T-helper 2 cell treated with Interferon-gamma antibody and Interleukin-4, amounts not matched to agents 5 μg/mL and 100 μg/mL, for 36 hours (primary cell): ENCODE measurements around the gene SACS.

Experiments
- DNase-seq: peaks from one replicate; pipeline ENCODE4 v3.0.0; 2021; ENCODE audit warnings: low spot score
- H3K27ac Mint-ChIP-seq: one replicate; pipeline ENCODE4 v1.8.0; 2021; ENCODE audit warnings: mild to moderate bottlenecking, mixed read lengths
- H3K27me3 Mint-ChIP-seq: one replicate; pipeline ENCODE4 v1.8.0; 2021; ENCODE audit warnings: low read depth, mixed read lengths
- H3K36me3 Mint-ChIP-seq: one replicate; pipeline ENCODE4 v1.8.0; 2021; ENCODE audit warnings: low read depth, mixed read lengths
- H3K4me1 Mint-ChIP-seq: one replicate; pipeline ENCODE4 v1.8.0; 2021; ENCODE audit warnings: low read depth, mixed read lengths
- H3K4me3 Mint-ChIP-seq: one replicate; pipeline ENCODE4 v1.8.0; 2022; ENCODE audit warnings: mild to moderate bottlenecking, moderate library complexity, mixed read lengths
- H3K9me3 Mint-ChIP-seq: one replicate; pipeline ENCODE4 v1.8.0; 2021; ENCODE audit warnings: mixed read lengths

Gene SACS

GRCh38 chr13:23433171-23434153 lies at the start of gene SACS:
TSS of gene SACS (minus strand) at chr13:23433702. CDS start at chr13:23411239, 22,463 bp downstream.
- H3K4me3 Mint-ChIP-seq: peak within 1 kb of the TSS; percentile 39
- no peaks in the 10 kb centered on the region for H3K9me3 Mint-ChIP-seq
- H3K4me1 Mint-ChIP-seq: peaks cover 1% of the 10 kb centered on the region
- no peak for DNase-seq
- H3K36me3 Mint-ChIP-seq: no peaks in the 10 kb centered on the region
- H3K27me3 Mint-ChIP-seq: peaks cover 31% of the 10 kb centered on the region
- H3K27ac Mint-ChIP-seq: no peak within 1 kb of the TSS

- peaks cover 1% of the 10 kb centered on the region for H3K36me3 Mint-ChIP-seq
- no peak overlapping the region for H3K4me3 Mint-ChIP-seq
- DNase-seq: no peak
- no peak overlapping the region for H3K27ac Mint-ChIP-seq
- peaks cover 15% of the 10 kb centered on the region for H3K27me3 Mint-ChIP-seq
- H3K4me1 Mint-ChIP-seq: no peaks in the 10 kb centered on the region
- H3K9me3 Mint-ChIP-seq: peaks cover 20% of the 10 kb centered on the region
These were observed 46.8 kb upstream of the SACS start for GRCh38 chr13:23480324-23480723.

DNA sequence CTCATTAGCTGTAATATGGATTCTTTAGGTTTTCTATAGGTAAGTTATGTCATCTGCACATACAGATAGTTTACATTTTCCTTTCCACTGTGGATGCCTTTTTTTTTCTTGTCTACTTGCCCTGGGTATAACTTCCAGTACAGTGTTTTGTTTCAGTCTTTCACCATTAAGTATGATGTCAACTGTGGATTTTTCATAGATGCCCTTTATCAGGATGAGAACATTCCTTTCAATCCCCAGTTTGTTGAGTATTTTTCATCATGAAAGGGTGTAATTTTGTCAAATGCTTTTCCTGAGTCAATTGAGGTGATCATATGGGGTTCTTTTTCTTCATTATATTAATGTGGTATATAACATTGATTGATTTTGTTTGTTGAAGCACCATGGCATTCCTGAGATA lies 43.6 kb upstream of the SACS start:
- peaks cover 1% of the 10 kb centered on the region for H3K36me3 Mint-ChIP-seq
- no peak overlapping the region for H3K27ac Mint-ChIP-seq
- H3K4me3 Mint-ChIP-seq: no peak overlapping the region
- no peaks in the 10 kb centered on the region for H3K4me1 Mint-ChIP-seq
- peaks cover 20% of the 10 kb centered on the region for H3K9me3 Mint-ChIP-seq
- DNase-seq: no peak
- peaks cover 15% of the 10 kb centered on the region for H3K27me3 Mint-ChIP-seq

DNA sequence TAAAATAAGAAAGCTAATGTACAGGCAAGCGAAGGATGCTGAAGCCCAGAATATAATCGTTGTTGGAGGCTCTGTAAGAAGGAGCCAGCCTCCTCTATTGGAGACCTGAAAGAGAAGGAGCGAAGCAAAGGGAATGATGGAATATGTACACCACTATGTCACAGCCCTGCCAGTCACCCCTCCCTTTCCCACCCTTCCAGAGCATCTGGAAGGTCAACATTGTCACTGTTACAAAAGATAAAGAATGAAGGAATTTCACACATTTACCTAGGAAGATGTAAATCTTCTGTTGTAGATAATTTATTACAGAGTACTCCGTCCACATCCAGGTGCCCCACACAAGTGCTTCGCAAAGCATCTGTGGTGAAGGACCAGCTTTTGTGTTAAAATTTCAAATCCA lies 39.7 kb upstream of the SACS start:
- Mint-ChIP-seq H3K36me3 (no peaks in the 10 kb centered on the region), H3K27me3 (peaks cover 33% of the 10 kb centered on the region), H3K27ac (no peak overlapping the region), H3K4me1 (no peaks in the 10 kb centered on the region), H3K4me3 (no peak overlapping the region), H3K9me3 (no peaks in the 10 kb centered on the region)
- DNase-seq: no peak

DNA sequence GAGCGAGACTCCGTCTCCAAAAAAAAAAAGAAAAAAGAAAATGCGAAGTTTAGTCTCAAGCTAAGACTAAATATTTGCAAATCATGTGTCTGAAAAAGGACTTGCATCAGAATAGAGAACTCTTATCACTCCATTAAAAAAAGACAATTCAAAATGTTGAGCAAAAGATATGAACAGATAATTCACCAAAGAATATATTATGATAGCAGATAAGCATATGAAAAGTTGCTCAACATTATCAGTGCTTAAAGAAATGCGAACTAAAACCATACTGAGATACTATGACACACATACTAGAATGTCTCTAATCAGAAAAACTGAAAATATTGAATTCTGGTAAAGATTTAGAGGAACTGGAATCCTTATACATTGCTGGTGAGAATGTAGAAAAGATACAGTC lies 38.7 kb upstream of the SACS start:
- no peak for DNase-seq
- H3K4me1 Mint-ChIP-seq: no peaks in the 10 kb centered on the region
- H3K4me3 Mint-ChIP-seq: no peak overlapping the region
- no peak overlapping the region for H3K27ac Mint-ChIP-seq
- H3K9me3 Mint-ChIP-seq: no peaks in the 10 kb centered on the region
- H3K27me3 Mint-ChIP-seq: peaks cover 32% of the 10 kb centered on the region
- no peaks in the 10 kb centered on the region for H3K36me3 Mint-ChIP-seq

DNA sequence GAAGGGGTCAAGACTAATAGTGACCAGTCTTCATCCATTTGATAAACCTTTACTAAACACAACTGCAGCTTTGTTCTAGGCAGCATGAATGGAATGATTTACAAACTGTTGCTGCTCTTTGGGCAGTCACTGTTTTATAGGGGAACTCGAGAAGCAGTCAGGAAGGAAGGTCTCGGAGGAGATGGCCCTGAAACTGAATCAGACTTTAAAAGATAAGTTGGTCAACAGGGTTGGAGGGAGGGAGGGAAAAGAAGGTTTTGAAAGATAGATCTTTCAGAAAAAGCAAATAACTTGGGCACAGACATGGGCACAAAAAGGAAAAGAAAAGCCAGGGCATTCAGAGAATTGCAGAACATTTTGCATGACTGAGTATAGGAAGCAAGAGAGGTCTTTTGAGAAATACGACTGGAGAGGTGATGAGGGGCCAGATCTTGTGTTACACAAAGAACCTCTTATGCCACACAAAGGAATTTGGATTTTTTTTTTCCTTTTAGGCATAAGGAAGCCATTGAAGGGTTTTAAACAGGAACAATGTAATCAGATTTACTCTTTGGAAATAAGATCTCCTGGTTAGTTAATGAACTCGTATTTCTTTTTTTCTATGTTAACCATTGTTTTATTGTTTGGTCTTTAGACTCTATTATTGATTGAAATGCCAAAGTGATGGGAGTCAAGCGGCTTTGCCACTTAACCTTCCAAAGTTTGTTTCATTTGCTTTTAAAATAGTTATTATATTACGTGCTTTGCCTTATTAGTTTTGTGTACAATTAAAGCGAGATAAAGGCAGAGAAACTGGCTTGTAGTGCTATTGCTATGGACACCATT lies 37.5 kb upstream of the SACS start:
- Mint-ChIP-seq H3K36me3 (no peaks in the 10 kb centered on the region), H3K27me3 (peaks cover 33% of the 10 kb centered on the region), H3K4me3 (no peak overlapping the region), H3K4me1 (peaks cover 4% of the 10 kb centered on the region), H3K9me3 (no peaks in the 10 kb centered on the region), H3K27ac (no peak overlapping the region)
- DNase-seq: no peak

DNA sequence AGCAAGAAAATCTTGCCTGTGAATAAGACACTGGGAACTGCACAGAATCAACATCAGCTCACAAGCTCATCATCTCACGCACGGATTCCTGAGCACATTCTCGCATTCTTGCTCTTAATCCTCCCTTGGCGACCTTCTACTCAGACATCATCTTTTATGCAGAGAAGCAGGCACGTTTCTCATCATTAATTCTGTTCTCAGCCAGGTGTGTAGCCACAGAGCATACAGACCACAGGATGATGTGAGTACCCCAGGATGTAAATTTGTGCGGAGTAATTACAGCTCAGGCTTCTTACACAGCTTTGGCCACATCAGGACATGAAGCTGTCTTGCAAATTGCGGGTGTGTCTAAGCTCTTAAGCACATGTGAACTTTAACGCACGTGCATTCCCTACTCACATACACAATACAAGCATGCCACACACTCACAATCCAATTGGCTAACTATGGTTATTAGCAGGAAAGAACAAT lies 36.5 kb upstream of the SACS start:
- Mint-ChIP-seq H3K4me1 (peaks cover 9% of the 10 kb centered on the region), H3K4me3 (no peak overlapping the region), H3K36me3 (no peaks in the 10 kb centered on the region), H3K27me3 (peaks cover 38% of the 10 kb centered on the region), H3K9me3 (no peaks in the 10 kb centered on the region), H3K27ac (no peak overlapping the region)
- no peak for DNase-seq

DNA sequence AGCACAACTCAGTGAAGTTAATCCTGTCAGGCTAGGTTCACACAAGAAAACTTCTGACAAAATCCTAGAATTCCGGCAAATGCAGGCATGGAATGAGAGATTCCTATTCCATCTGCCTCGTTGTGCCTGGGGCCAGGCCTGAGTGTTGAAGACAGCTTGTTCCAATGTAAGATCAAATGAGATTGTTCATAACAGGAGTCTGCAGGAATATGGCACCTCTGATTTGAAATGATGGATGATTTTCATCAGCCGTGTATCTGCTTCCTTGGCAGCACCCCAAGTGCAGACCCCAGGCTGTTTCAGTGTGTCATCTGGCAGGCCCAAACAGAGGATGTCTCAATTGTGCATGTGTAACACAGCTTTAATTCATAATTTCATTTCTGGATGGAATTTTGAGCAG lies 35.3 kb upstream of the SACS start:
- H3K27ac Mint-ChIP-seq: no peak overlapping the region
- no peak for DNase-seq
- H3K4me3 Mint-ChIP-seq: no peak overlapping the region
- H3K4me1 Mint-ChIP-seq: peaks cover 9% of the 10 kb centered on the region
- H3K36me3 Mint-ChIP-seq: no peaks in the 10 kb centered on the region
- peaks cover 37% of the 10 kb centered on the region for H3K27me3 Mint-ChIP-seq
- H3K9me3 Mint-ChIP-seq: no peaks in the 10 kb centered on the region

GRCh38 chr13:23467932-23468278 lies 34.4 kb upstream of the SACS start:
- no peak for DNase-seq
- peaks cover 37% of the 10 kb centered on the region for H3K27me3 Mint-ChIP-seq
- no peaks in the 10 kb centered on the region for H3K9me3 Mint-ChIP-seq
- no peaks in the 10 kb centered on the region for H3K36me3 Mint-ChIP-seq
- no peak overlapping the region for H3K27ac Mint-ChIP-seq
- H3K4me1 Mint-ChIP-seq: peaks cover 17% of the 10 kb centered on the region
- no peak overlapping the region for H3K4me3 Mint-ChIP-seq

- H3K4me3 Mint-ChIP-seq: no peak overlapping the region
- no peak overlapping the region for H3K27ac Mint-ChIP-seq
- H3K9me3 Mint-ChIP-seq: no peaks in the 10 kb centered on the region
- H3K4me1 Mint-ChIP-seq: peaks cover 17% of the 10 kb centered on the region
- H3K36me3 Mint-ChIP-seq: no peaks in the 10 kb centered on the region
- DNase-seq: no peak
- H3K27me3 Mint-ChIP-seq: peaks cover 41% of the 10 kb centered on the region
These were observed 33.8 kb upstream of the SACS start for GRCh38 chr13:23467048-23467931.

GRCh38 chr13:23466144-23467002 lies 32.9 kb upstream of the SACS start:
- Mint-ChIP-seq H3K4me3 (peak overlapping the region; percentile 72), H3K36me3 (no peaks in the 10 kb centered on the region), H3K27ac (peak overlapping the region; percentile 9), H3K4me1 (peaks cover 17% of the 10 kb centered on the region), H3K27me3 (peaks cover 42% of the 10 kb centered on the region), H3K9me3 (no peaks in the 10 kb centered on the region)
- DNase-seq: peak; percentile 57

DNA sequence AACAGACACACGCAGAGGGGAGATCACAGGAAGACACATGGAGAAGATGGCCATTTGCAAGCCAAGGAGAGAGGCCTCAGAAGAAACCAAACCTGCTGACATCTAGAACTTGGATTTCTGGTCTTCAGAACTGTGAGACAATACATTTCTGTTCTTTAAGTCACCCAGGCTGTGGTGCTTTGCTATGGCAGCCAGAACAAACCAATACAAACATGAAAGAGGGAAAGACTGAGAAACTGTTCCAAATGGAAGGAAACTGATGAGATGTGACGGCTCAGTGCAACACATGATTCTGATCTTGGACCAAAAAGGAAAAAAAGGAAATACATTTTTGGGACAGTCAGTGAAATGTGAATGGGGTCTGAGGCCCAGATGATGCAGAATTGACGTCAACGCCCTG lies 30.2 kb upstream of the SACS start:
- peaks cover 27% of the 10 kb centered on the region for H3K27me3 Mint-ChIP-seq
- no peaks in the 10 kb centered on the region for H3K9me3 Mint-ChIP-seq
- no peak overlapping the region for H3K27ac Mint-ChIP-seq
- no peaks in the 10 kb centered on the region for H3K36me3 Mint-ChIP-seq
- DNase-seq: no peak
- H3K4me1 Mint-ChIP-seq: peaks cover 17% of the 10 kb centered on the region
- no peak overlapping the region for H3K4me3 Mint-ChIP-seq
